Fibroblast of lung (primary cell): Measurements from ENCODE around the gene RAET1E. TPM values are rescaled to one million over a fixed set of nuclear protein-coding genes. Genes with fewer than 3 reads are reported as not detected.

ENCODE experiments used
- DNase-seq, 2 donors: peaks; one replicate each; pipeline versions ENCODE4 v3.0.0 to v3.0.0-alpha.2; 2010; ENCODE audit warnings: low read depth in 2 of 2
- H2AFZ ChIP-seq: 2 replicates; pipeline ENCODE4 v1.5.1; 2012; ENCODE audit warnings: low read length, control low read depth, inconsistent platforms
- H3K27ac ChIP-seq: 2 replicates; pipeline ENCODE4 v1.5.1; 2011; ENCODE audit warnings: low read length, control low read depth; ENCODE audit not compliant: insufficient read depth
- H3K27me3 ChIP-seq: 2 replicates; pipeline ENCODE4 v1.5.1; 2011; ENCODE audit warnings: mild to moderate bottlenecking, low read length; ENCODE audit not compliant: control insufficient read depth, insufficient read depth
- H3K36me3 ChIP-seq: 2 replicates; pipeline ENCODE4 v1.5.1; 2011; ENCODE audit warnings: low read length; ENCODE audit not compliant: control insufficient read depth, insufficient read depth
- H3K4me1 ChIP-seq: 2 replicates; pipeline ENCODE4 v1.5.1; 2011; ENCODE audit warnings: low read length; ENCODE audit not compliant: control insufficient read depth, insufficient read depth; ENCODE audit errors: extremely low read depth
- H3K4me2 ChIP-seq: 2 replicates; pipeline ENCODE4 v1.5.1; 2011; ENCODE audit warnings: low read length, control low read depth; ENCODE audit not compliant: insufficient read depth; ENCODE audit errors: extremely low read depth
- H3K4me3 ChIP-seq, 4 experiments: fragments of 200-600 bp in 1 of 4; sonication (generic) in 1 of 4; replicated peaks in 1 of 4; 2 replicates each; pipeline ENCODE4 v1.5.1; 2011 to 2016; ENCODE audit warnings: low read length in 4 of 4, low read depth in 3 of 4, mild to moderate bottlenecking in 3 of 4, control low read depth in 2 of 4, inconsistent platforms in 1 of 4, mixed read lengths in 1 of 4; ENCODE audit not compliant: insufficient read depth in 1 of 4; ENCODE audit errors: control extremely low read depth in 1 of 4
- H3K79me2 ChIP-seq: 2 replicates; pipeline ENCODE4 v1.5.1; 2012; ENCODE audit warnings: mild to moderate bottlenecking, low read length, inconsistent platforms; ENCODE audit not compliant: control insufficient read depth, insufficient read depth
- H3K9ac ChIP-seq: 2 replicates; pipeline ENCODE4 v1.5.1; 2011; ENCODE audit warnings: mild to moderate bottlenecking, low read length, control low read depth; ENCODE audit not compliant: insufficient read depth
- H3K9me3 ChIP-seq: 2 replicates; pipeline ENCODE4 v1.5.1; 2012; ENCODE audit warnings: low read depth, low read length; ENCODE audit not compliant: control insufficient read depth, insufficient read depth
- H4K20me1 ChIP-seq: 2 replicates; pipeline ENCODE4 v1.5.1; 2011; ENCODE audit warnings: low read length; ENCODE audit not compliant: control insufficient read depth, insufficient read depth; ENCODE audit errors: extremely low read depth
- CTCF ChIP-seq, 2 donors: IDR thresholded peaks in 1 of 2; conservative IDR thresholded peaks in 1 of 2; 1 replicate in 1 of 2; 2 replicates in 1 of 2; pipeline ENCODE4 v1.5.1; 2011 to 2012; ENCODE audit warnings: low read length in 2 of 2, control low read depth in 1 of 2, inconsistent platforms in 1 of 2, low read depth in 1 of 2, mild to moderate bottlenecking in 1 of 2
- EZH2 ChIP-seq: IDR thresholded peaks from 2 replicates; pipeline ENCODE4 v1.5.1; 2012; ENCODE audit warnings: low read length, control low read depth, mild to moderate bottlenecking; ENCODE audit errors: missing control alignments
- polyA plus RNA-seq, 2 donors: library from polyadenylated mRNA; depleted of rRNA in 1 of 2; stranded (reverse) in 1 of 2; unstranded in 1 of 2; fragments of >200 nt; gene quantifications; 2 replicates each; pipeline ENCODE4 v1.2.1, GENCODE V29; 2011 to 2012; ENCODE audit warnings: missing spikeins in 1 of 2
- total RNA-seq: library from RNA; depleted of rRNA; stranded (reverse); fragments of >200 nt; gene quantifications from 2 replicates; pipeline ENCODE4 v1.2.1, GENCODE V29; 2014

RAET1E gene
- total and polyA plus RNA-seq, 2 donors (not counting 1 experiment from before 2014, with no cell fraction given) = 0.12 to 1.5 TPM

- no peaks in the 10 kb centered on the region for H3K9me3 ChIP-seq
- no peak for DNase-seq
- H3K36me3 ChIP-seq = no peaks in the 10 kb centered on the region
- no peaks in the 10 kb centered on the region for H3K27me3 ChIP-seq
- no peaks in the 10 kb centered on the region for H3K79me2 ChIP-seq
- TF ChIP-seq CTCF (conservative IDR thresholded peaks at IDR 0.05 in 1 of 2, IDR thresholded peaks at IDR 0.05 in 1 of 2; ENCODE audit: low read depth in 1 of 2, low read length in 2 of 2) = no peak
- TF ChIP-seq EZH2 = no peak
- H3K4me1 ChIP-seq = peaks cover 19% of the 10 kb centered on the region
- H3K4me3 ChIP-seq = no peak overlapping the region
- H3K9ac ChIP-seq = no peak overlapping the region
- H3K27ac ChIP-seq = no peak overlapping the region
- no peaks in the 10 kb centered on the region for H4K20me1 ChIP-seq
- H2AFZ ChIP-seq = no peak overlapping the region
- H3K4me2 ChIP-seq = no peak overlapping the region
Observed at GRCh38 chr6:149900620-149901443, 2.9 kb upstream of the RAET1E start.

- Histone ChIP-seq H3K36me3 (no peaks in the 10 kb centered on the region), H2AFZ (no peak overlapping the region), H3K9me3 (no peaks in the 10 kb centered on the region), H3K4me3 (no peak overlapping the region), H3K4me2 (no peak overlapping the region), H3K27ac (no peak overlapping the region), H3K27me3 (no peaks in the 10 kb centered on the region), H3K79me2 (no peaks in the 10 kb centered on the region), H4K20me1 (no peaks in the 10 kb centered on the region), H3K4me1 (peaks cover 24% of the 10 kb centered on the region), H3K9ac (no peak overlapping the region)
- TF ChIP-seq CTCF (conservative IDR thresholded peaks at IDR 0.05 in 1 of 2, IDR thresholded peaks at IDR 0.05 in 1 of 2; ENCODE audit: low read depth in 1 of 2, low read length in 2 of 2) (no peak), EZH2 (no peak)
- DNase-seq = no peak
Observed at GRCh38 chr6:149899926-149900619, 2.2 kb upstream of the RAET1E start.

GRCh38 chr6:149899486-149899885 is 1.6 kb upstream of the RAET1E start:
- TF ChIP-seq EZH2 (no peak), CTCF (conservative IDR thresholded peaks at IDR 0.05 in 1 of 2, IDR thresholded peaks at IDR 0.05 in 1 of 2; ENCODE audit: low read depth in 1 of 2, low read length in 2 of 2) (no peak)
- H3K27me3 ChIP-seq = no peaks in the 10 kb centered on the region
- H3K27ac ChIP-seq = no peak overlapping the region
- peaks cover 29% of the 10 kb centered on the region for H3K4me1 ChIP-seq
- no peak overlapping the region for H2AFZ ChIP-seq
- no peak overlapping the region for H3K9ac ChIP-seq
- H3K36me3 ChIP-seq = no peaks in the 10 kb centered on the region
- no peaks in the 10 kb centered on the region for H4K20me1 ChIP-seq
- H3K79me2 ChIP-seq = no peaks in the 10 kb centered on the region
- H3K9me3 ChIP-seq = no peaks in the 10 kb centered on the region
- H3K4me3 ChIP-seq = no peak overlapping the region
- DNase-seq = no peak
- no peak overlapping the region for H3K4me2 ChIP-seq
